Measurements from ENCODE around the gene COL1A1. TPM values are rescaled to one million over a fixed set of nuclear protein-coding genes. Genes with fewer than 3 reads are reported as not detected.

Gene COL1A1
- total RNA-seq, 1 donor from 2014 or later, result 12,796 TPM

DNA sequence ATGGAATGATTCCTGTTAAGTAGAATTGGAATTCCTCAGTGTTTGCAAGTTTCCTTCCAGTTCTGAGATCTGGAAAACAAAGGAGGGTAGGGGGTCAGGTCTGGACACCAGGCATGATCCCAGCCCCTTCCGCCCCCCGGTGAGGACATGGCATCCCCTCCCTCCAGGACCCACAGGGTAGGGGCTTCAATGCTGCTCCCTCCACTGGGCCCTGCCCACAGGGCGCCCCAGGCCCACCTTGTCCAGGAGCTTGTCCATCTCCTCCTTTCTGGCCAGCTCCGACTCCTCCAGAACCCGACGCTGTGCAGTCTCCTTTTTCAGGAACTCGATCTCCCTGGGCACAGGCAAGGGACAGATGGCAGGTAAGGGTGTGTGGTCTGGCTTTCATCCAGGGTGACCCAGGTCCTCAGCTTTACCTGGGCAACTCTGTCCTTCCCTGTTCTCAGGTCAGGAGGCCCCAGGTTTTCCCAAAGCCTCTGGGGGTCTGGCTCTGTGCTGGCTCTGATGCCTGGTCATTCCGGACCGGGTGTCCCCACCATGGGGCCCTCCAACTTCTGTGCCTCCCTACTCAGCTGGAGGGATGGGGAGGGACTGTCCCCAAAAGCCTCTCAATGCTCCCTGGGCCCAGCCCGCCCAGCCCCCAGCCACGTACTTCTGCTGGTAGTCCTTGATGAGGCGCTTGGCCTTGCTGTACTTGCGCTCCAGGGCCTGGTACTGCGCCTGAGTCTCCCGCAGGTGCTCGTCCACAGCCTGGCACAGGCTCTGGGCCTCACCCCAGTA is 65.9 kb downstream of the COL1A1 start:
- Mint-ChIP-seq H3K9me3 (ENCODE audit: unreplicated experiment) (no peaks in the 10 kb centered on the region), H3K4me1 (ENCODE audit: low read depth, unreplicated experiment) (peaks cover 16% of the 10 kb centered on the region), H3K27me3 (ENCODE audit: low read depth, unreplicated experiment) (no peaks in the 10 kb centered on the region), H3K4me3 (ENCODE audit: unreplicated experiment) (no peak overlapping the region), H3K27ac (ENCODE audit: unreplicated experiment) (no peak overlapping the region), H3K36me3 (ENCODE audit: low read depth, unreplicated experiment) (peaks cover 33% of the 10 kb centered on the region)
- Histone ChIP-seq H3K9me3 (ENCODE audit: insufficient read depth, low read depth, low read length) (no peaks in the 10 kb centered on the region), H3K27me3 (ENCODE audit: insufficient read depth, low read length) (no peaks in the 10 kb centered on the region), H2AFZ (ENCODE audit: low read depth, low read length) (no peak overlapping the region), H3K4me3 (ENCODE audit: insufficient read depth, low read depth, low read length) (no peak overlapping the region), H3K4me2 (ENCODE audit: low read length) (no peak overlapping the region), H3K79me2 (ENCODE audit: insufficient read depth, low read length) (peaks cover 24% of the 10 kb centered on the region), H3K9ac (ENCODE audit: low read length) (no peak overlapping the region), H3K27ac (ENCODE audit: low read depth, low read length) (no peak overlapping the region), H4K20me1 (ENCODE audit: insufficient read depth, low read length) (peaks cover 79% of the 10 kb centered on the region), H3K36me3 (ENCODE audit: insufficient read depth, low read length) (peaks cover 29% of the 10 kb centered on the region), H3K4me1 (ENCODE audit: insufficient read depth, low read length) (peaks cover 15% of the 10 kb centered on the region)
- TF ChIP-seq, protein P1, sequence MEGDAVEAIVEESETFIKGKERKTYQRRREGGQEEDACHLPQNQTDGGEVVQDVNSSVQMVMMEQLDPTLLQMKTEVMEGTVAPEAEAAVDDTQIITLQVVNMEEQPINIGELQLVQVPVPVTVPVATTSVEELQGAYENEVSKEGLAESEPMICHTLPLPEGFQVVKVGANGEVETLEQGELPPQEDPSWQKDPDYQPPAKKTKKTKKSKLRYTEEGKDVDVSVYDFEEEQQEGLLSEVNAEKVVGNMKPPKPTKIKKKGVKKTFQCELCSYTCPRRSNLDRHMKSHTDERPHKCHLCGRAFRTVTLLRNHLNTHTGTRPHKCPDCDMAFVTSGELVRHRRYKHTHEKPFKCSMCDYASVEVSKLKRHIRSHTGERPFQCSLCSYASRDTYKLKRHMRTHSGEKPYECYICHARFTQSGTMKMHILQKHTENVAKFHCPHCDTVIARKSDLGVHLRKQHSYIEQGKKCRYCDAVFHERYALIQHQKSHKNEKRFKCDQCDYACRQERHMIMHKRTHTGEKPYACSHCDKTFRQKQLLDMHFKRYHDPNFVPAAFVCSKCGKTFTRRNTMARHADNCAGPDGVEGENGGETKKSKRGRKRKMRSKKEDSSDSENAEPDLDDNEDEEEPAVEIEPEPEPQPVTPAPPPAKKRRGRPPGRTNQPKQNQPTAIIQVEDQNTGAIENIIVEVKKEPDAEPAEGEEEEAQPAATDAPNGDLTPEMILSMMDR (IDR thresholded peaks at IDR 0.05; ENCODE audit: insufficient read depth, low read depth, low read length), result no peak
- TF ChIP-seq EZH2 (IDR thresholded peaks at IDR 0.05; ENCODE audit: insufficient read depth, low read length), result no peak
- DNase-seq (ENCODE audit: low read depth), result no peak
- FAIRE-seq, result no peak

DNA sequence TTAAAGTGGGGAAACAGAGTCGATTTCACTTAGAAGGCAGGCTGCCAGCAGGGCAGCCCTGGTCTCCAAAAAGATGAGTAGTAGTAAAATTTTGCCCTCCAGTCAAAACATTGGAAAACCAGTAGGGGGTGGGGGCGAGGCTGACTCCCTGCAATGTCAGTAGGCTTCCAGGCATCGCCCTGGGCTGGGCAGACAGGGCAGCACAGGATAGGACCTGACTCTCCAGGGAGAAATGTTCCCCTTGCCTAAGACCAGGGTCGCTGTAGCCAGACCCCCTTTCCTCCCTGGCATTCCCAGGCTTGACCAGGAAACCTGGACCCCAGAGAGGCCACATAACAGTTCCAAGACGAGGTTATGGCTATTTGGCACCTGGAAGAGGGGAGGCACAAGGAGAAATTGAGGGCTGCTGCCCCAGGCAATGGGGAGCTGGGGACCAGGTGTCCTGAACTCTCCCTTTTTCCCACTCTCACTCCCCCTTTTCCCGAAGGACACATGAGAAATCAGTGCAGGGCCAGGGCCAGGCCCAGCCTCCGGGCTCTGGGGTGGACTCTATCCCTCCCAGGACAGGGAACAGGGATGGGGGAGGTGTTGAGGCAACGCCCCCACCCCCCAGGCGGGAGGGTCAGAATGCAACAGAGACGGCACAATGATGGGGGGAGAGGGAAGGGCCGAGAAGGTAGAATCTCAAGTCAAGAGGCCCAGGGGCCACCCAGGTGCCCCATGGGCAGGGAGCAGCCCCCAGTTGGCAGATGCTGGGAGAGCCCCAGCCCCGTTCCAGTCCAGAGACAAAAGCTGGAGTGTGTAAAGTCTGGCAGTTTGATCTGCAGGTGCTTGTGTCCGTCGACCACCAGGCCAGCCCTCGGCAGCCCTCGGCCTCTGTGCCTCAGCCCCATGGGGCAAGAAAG is 67.0 kb downstream of the COL1A1 start:
- Histone ChIP-seq H3K4me3 (ENCODE audit: insufficient read depth, low read depth, low read length) (no peak overlapping the region), H3K4me2 (ENCODE audit: low read length) (no peak overlapping the region), H3K9me3 (ENCODE audit: insufficient read depth, low read depth, low read length) (no peaks in the 10 kb centered on the region), H3K79me2 (ENCODE audit: insufficient read depth, low read length) (peaks cover 21% of the 10 kb centered on the region), H2AFZ (ENCODE audit: low read depth, low read length) (no peak overlapping the region), H3K9ac (ENCODE audit: low read length) (no peak overlapping the region), H3K27ac (ENCODE audit: low read depth, low read length) (no peak overlapping the region), H3K27me3 (ENCODE audit: insufficient read depth, low read length) (no peaks in the 10 kb centered on the region), H4K20me1 (ENCODE audit: insufficient read depth, low read length) (peaks cover 68% of the 10 kb centered on the region), H3K4me1 (ENCODE audit: insufficient read depth, low read length) (peaks cover 10% of the 10 kb centered on the region), H3K36me3 (ENCODE audit: insufficient read depth, low read length) (peaks cover 25% of the 10 kb centered on the region)
- TF ChIP-seq, protein P1 (IDR thresholded peaks at IDR 0.05; ENCODE audit: insufficient read depth, low read depth, low read length), result no peak
- no peak for TF ChIP-seq EZH2 (IDR thresholded peaks at IDR 0.05; ENCODE audit: insufficient read depth, low read length)
- peaks cover 16% of the 10 kb centered on the region for H3K4me1 Mint-ChIP-seq (ENCODE audit: low read depth, unreplicated experiment)
- FAIRE-seq, result no peak
- no peak overlapping the region for H3K4me3 Mint-ChIP-seq (ENCODE audit: unreplicated experiment)
- H3K27me3 Mint-ChIP-seq (ENCODE audit: low read depth, unreplicated experiment), result no peaks in the 10 kb centered on the region
- H3K36me3 Mint-ChIP-seq (ENCODE audit: low read depth, unreplicated experiment), result peaks cover 24% of the 10 kb centered on the region
- H3K9me3 Mint-ChIP-seq (ENCODE audit: unreplicated experiment), result no peaks in the 10 kb centered on the region
- no peak for DNase-seq (ENCODE audit: low read depth)
- H3K27ac Mint-ChIP-seq (ENCODE audit: unreplicated experiment), result no peak overlapping the region
